OCI-LY3 (cell line): ENCODE data around the gene PCK2.
"Not testable (repeated sequence)": the region's sequence is repeated elsewhere in the genome, so short reads cannot be mapped to it uniquely, and the experiment has no call there.

Source experiments
- H2AFZ ChIP-seq: fragments of 200-600, 300-600 bp; shearing (Covaris generic); 2 replicates; pipeline ENCODE4 v1.6.0; 2014; ENCODE audit warnings: antibody characterized with exemption, low read depth, low read length
- H3K27ac ChIP-seq: fragments of 200-600, 300-600 bp; sonication (generic); 2 replicates; pipeline ENCODE4 v1.5.1; 2014; ENCODE audit warnings: mild to moderate bottlenecking, low read length, moderate library complexity, mixed read lengths
- H3K27me3 ChIP-seq: fragments of 200-600, 300-600 bp; sonication (generic); 2 replicates; pipeline ENCODE4 v1.6.1; 2014; ENCODE audit warnings: low read depth, low read length, mixed read lengths
- H3K36me3 ChIP-seq: fragments of 200-600, 300-600 bp; sonication (generic); replicated peaks from 2 replicates; pipeline ENCODE3; 2014; ENCODE audit warnings: low read depth, low read length, mixed read lengths
- H3K4me1 ChIP-seq: fragments of 300-600, 200-600 bp; sonication (generic); 2 replicates; pipeline ENCODE4 v1.6.1; 2014; ENCODE audit warnings: low read length, mixed read lengths
- H3K4me2 ChIP-seq: fragments of 200-600, 300-600 bp; sonication (generic); 2 replicates; pipeline ENCODE4 v1.6.1; 2014; ENCODE audit warnings: low read length, mixed read lengths
- H3K4me3 ChIP-seq: fragments of 300-600, 200-600 bp; sonication (generic); 2 replicates; pipeline ENCODE4 v1.5.1; 2014; ENCODE audit warnings: antibody characterized with exemption, mild to moderate bottlenecking, low read length, moderate library complexity
- H3K79me2 ChIP-seq: fragments of 300-600, 200-600 bp; shearing (Covaris generic); 2 replicates; pipeline ENCODE4 v1.6.1; 2014; ENCODE audit warnings: mild to moderate bottlenecking, low read length, mixed read lengths
- H3K9ac ChIP-seq: fragments of 300-600, 200-600 bp; shearing (Covaris generic); 2 replicates; pipeline ENCODE4 v1.6.0; 2014; ENCODE audit warnings: mild to moderate bottlenecking, low read length, moderate library complexity
- H3K9me3 ChIP-seq: fragments of 200-600, 300-600 bp; shearing (Covaris generic); 2 replicates; pipeline ENCODE4 v1.6.1; 2014; ENCODE audit warnings: low read length, mixed read lengths; ENCODE audit not compliant: insufficient read depth
- H4K20me1 ChIP-seq: fragments of 200-600, 300-600 bp; sonication (generic); 2 replicates; pipeline ENCODE4 v1.6.1; 2016; ENCODE audit warnings: low read length, mixed read lengths; ENCODE audit not compliant: insufficient read depth
- CTCF ChIP-seq: fragments of 200-600, 300-600 bp; sonication (generic); IDR thresholded peaks from 2 replicates; pipeline ENCODE4 v1.5.1; 2014; ENCODE audit warnings: antibody characterized with exemption, low read length, low read depth
- EZH2phosphoT487 ChIP-seq: fragments of 200-600 bp; shearing (Covaris generic); IDR thresholded peaks from 2 replicates; pipeline ENCODE4 v1.6.1; 2018; ENCODE audit warnings: antibody characterized with exemption, mixed run types, low read depth

PCK2 gene

GRCh38 chr14:24102357-24103048 lies 8.4 kb downstream of the PCK2 start:
- Histone ChIP-seq H3K9me3 (no peaks in the 10 kb centered on the region), H3K4me1 (no peaks in the 10 kb centered on the region), H2AFZ (no peak overlapping the region), H3K4me2 (no peak overlapping the region), H3K9ac (no peak overlapping the region), H3K36me3 (peaks cover 55% of the 10 kb centered on the region), H3K27ac (no peak overlapping the region), H3K79me2 (no peaks in the 10 kb centered on the region), H3K4me3 (no peak overlapping the region), H4K20me1 (no peaks in the 10 kb centered on the region), H3K27me3 (no peaks in the 10 kb centered on the region)
- TF ChIP-seq CTCF (no peak), EZH2phosphoT487 (no peak)

GRCh38 chr14:24103451-24103850 lies 9.3 kb downstream of the PCK2 start:
- no peak overlapping the region for H3K27ac ChIP-seq
- H3K36me3 ChIP-seq: peaks cover 48% of the 10 kb centered on the region
- no peaks in the 10 kb centered on the region for H3K79me2 ChIP-seq
- no peak overlapping the region for H2AFZ ChIP-seq
- H4K20me1 ChIP-seq: no peaks in the 10 kb centered on the region
- no peak overlapping the region for H3K4me3 ChIP-seq
- no peak for TF ChIP-seq EZH2phosphoT487
- TF ChIP-seq CTCF: no peak
- H3K9ac ChIP-seq: no peak overlapping the region
- H3K9me3 ChIP-seq: no peaks in the 10 kb centered on the region
- no peak overlapping the region for H3K4me2 ChIP-seq
- no peaks in the 10 kb centered on the region; the same call in 1 of the 2 replicates for H3K4me1 ChIP-seq
- no peaks in the 10 kb centered on the region for H3K27me3 ChIP-seq

- H3K9ac ChIP-seq, H4K20me1 ChIP-seq, H3K9me3 ChIP-seq, H2AFZ ChIP-seq, H3K27ac ChIP-seq, H3K27me3 ChIP-seq, H3K79me2 ChIP-seq, H3K4me2 ChIP-seq, H3K4me3 ChIP-seq, H3K4me1 ChIP-seq: not testable (repeated sequence)
- peaks cover 30% of the 10 kb centered on the region for H3K36me3 ChIP-seq
Observed at GRCh38 chr14:24105609-24106239, 11.6 kb downstream of the PCK2 start.

- Histone ChIP-seq H3K9me3 (no peaks in the 10 kb centered on the region), H3K9ac (no peak overlapping the region), H4K20me1 (no peaks in the 10 kb centered on the region), H2AFZ (no peak overlapping the region), H3K79me2 (no peaks in the 10 kb centered on the region), H3K4me2 (no peak overlapping the region), H3K27ac (no peak overlapping the region), H3K4me3 (no peak overlapping the region), H3K4me1 (peaks cover 7% of the 10 kb centered on the region), H3K27me3 (no peaks in the 10 kb centered on the region), H3K36me3 (peaks cover 24% of the 10 kb centered on the region)
- TF ChIP-seq CTCF (no peak), EZH2phosphoT487 (no peak)
Observed at GRCh38 chr14:24106672-24107271, 12.7 kb downstream of the PCK2 start.
